Measurements from ENCODE around the gene EDIL3.
"Not testable (repeated sequence)": the region's sequence is repeated elsewhere in the genome, so short reads cannot be mapped to it uniquely, and the experiment has no call there.

EDIL3 gene

DNA sequence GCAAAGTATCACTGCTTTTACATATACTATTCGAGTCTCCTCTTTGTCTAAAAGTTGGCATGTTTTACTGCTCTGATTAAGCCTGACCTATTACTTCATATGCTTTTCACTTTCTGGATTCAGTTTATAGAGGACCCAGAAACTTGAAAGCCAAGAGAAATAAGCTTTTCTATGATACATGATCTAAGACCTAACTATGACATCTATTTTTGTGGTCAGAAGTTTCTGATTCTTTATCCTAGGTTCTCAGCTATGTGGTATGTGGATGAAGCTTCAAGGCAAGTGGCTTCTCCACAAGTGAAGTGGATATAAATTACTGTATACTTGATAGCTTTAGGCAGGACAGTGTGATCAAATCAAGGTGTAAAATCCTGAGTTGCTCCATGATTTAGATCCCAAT, 6.3 kb downstream of the EDIL3 start:
- peak; percentile 39 for DNase-seq

DNA sequence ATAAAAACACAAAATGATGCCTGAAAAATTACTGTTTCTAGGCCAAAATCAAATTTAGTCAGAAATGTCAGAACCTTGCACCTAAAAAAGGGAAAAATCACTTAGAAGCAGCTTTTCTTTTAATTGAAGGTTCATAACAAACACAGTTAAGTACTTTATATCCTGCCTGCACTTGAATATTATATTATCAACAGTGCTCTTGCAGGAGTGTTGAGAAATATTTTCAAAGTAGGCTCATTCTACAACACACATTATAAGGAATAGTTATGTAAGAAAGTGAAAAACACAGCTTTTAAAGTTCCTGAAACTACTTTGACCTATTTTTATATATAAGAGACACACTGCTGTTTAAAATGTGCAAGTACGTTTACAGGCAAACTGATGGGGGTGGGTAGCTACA, 8.3 kb downstream of the EDIL3 start:
- DNase-seq = no peak

DNA sequence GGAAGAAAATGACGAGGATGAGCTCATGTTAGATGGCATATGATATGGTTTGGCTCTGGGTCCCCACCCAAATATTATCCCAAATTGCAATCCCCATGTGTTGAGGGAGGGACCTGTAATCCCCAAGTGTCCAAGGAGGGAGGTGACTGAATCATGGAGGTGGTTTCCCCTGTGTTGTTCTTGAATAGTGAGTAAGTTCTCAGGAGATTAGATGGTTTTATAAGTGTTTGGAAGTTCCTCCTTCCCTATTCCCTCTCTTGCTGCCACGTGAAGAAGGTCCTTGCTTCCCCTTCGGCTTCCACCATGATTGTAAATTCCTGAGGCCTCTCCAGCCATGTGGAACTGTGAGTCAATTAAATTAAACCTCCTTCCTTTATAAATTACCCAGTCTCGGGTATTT, 10.1 kb downstream of the EDIL3 start:
- no peak for DNase-seq

DNA sequence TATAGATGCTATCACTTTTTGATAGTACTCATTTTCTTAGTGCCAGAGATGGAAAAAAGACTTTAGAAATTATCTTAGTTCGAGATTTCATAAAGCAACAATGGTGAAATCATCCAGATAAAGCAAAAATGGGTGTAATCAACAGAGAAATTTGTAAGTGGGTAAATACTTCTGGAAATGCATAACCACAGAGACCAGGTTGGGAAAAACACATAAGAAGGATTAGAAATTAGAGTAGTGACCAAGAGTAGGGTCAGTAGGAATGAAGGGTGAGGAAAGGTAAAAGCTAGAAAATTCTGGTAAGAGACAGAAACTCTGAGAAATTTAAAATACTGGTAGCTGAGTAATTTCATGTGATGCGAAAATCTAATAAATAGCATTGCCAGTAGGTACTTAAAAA, 11.2 kb downstream of the EDIL3 start:
- no peak for DNase-seq

DNA sequence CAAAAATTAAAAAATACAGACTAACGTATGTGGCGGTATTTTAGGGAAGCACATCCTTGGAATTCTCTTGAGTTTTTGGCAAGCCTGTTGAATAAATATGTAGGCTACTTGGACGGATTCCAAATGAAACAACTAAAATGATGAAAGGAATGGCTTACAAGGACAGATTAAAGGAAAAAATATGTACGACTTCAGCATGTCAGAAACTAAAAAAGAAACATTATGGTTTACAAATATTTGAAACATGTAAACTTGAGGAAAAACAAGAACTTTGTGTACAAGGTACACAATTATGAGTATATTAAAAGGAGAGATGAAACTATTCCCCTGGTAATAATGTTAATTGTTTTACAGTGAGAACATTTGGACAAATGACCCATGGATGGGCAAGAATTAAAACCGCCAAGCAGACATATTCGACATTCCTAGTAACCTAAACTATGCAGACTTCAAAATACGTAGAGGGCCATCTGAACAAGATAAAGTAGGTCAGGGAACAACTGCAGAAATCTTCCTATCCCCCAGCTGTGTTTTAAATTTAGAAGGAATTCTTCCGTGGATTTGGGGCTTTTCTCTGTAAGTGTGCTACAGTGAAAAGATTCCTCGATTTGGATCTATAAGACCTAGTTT, 12.5 kb downstream of the EDIL3 start:
- peak; percentile 40 for DNase-seq

DNA sequence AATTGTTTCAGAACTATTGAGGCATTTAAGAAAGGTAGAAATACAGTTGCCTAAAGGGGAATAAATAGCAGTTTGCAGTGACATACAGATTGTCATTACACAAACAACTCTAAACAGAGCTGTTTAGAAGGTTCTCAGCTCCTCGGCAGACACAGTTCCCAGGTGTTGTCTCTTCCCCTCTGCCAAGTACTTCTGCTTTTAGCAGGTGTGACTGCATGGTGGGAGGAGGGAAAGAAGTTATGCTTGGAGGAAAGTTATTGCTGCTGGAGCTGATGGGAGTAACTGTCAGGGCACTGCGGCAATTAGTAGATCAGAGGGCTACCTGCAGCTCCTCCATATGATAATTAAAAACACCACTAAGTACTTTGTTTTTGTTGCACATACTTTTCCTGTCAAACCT, 14.5 kb downstream of the EDIL3 start:
- no peak for DNase-seq

DNA sequence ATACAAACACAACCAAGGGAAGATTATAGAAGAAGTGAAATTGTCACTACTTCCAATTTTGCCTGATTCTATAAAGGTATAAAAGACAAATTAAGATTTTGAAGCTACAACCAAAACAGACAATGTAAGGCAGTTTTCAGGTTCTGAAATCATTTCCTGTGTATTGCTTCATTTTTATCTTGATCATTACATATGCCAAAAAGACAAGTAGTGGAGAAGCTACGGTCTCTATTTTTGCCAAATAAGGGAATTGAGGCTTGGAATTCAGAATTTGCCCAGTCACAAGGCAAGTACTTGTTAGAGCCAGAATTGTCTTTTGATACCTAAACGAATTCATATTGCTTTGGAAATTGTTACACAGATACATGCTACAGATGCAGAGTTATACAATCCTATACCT, 20.6 kb downstream of the EDIL3 start:
- no peak for DNase-seq

DNA sequence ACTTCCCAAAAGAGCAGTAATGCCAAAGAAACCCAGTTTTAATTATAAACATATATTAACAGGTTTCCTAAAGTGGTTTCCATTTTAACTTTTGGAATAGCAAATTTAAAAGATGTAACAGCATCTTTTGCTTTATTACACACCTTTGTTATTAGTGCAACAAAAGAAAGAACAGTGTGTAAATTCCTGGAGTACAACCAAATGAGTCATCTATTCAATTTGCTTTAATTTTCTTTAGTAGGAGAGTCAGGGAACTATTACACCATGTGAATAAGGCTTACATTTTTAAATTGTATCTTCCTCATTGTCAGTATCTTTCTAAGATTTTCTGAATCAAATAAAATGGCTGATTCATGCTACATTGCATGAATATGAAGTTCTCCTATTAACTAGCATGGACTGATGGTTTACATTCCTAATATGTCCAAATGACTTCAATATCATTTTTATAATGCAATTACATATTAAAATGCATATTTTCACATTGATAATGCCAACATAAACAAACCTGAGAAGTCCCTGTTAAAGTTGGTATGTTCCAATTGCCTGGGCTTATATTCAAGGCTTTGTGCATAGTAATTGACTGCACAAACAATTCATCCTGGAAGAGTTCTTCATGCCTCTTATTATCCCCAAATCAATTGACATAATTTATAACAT, 22.5 kb downstream of the EDIL3 start:
- no peak for DNase-seq

DNA sequence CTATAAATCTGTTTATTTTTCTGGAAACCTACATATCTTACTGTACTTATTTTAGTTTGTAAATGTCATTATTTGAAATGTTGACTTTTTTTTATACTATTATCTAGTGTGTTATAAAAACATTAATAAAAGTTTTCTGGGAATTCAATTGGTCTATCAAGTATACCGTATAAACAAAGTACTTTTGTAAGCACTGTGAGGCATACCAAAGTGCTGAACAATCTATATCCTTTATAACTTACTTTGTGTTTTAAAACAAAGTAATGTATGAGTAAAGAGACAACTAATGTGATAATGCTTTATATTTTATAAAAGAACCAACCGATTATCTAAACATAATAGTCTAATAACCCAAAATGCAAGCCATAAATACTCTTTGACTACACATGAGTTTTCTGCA, 23.1 kb downstream of the EDIL3 start:
- no peak for DNase-seq

DNA sequence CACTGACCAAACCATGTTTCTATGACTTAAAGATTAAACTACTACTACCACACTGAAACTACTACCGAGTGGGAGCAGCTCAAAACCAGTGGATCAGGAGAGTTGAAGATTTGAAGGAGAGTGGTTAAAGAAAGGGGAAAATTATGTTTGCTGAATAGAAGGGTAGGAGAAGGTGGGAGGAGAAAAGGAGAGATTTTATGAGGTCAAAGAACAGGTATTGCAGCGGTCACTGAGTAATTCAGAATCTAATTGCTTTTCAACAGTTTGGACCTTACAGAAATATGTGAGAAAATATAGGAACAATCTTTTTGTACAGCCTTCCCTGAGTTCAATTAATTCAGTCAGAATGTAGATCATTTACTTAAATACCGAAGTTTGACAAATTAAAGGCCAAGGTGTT, 24.6 kb downstream of the EDIL3 start:
- no peak for DNase-seq

DNA sequence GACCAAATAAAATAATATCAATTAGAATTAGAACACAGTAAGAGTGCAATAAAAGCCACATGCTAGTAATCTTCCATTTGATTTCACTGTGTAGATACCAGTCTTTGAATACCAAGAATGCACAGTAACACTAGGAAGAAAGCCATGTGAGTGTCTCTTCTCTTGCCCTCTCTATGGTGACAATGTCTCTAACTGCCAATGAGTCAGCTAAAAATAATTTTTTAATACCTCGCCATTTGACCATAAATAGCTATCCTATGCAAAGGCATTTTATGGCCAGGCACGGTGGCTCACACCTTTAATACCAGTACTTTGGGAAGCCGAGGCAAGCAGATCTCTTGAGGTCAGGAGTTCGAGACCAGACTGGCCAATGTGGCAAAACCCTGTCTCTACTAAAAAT, 30.6 kb downstream of the EDIL3 start:
- no peak for DNase-seq

DNA sequence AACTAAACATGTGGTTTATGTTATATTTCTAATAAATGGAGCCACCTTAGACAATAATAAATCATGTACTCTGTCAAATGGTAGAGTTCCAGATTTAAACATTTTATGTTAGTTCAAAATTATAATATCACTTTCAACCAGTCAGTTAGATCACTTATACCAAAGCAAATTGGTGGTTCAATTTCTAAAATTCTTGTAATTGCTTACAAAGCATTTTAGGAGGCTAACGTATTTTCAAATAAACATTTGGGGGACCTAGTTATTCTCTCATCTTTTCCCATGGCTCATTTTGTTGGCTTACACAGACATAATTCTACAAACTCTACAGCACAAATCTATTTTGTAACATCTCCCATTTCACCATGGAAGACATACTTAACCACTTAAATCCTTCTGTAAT, 39.9 kb downstream of the EDIL3 start:
- DNase-seq = no peak

DNA sequence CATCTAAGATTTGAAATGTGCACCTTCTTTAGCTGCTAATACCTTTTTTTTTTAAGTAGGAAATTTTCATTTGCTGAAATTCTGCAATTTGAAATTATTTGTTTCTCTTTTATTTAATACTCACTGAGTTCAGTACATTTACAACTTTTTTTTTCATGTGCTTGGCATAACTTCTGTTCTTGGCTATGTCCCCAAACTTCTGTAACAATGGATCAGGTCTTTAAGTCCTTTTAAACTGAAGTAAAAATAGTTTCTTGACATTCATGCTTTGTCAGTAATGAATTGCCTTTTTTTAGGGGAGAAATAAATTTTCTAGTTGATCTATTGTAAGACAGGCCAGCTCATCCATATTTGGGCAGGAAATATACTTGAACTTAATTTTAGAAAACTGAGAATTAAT, 41.5 kb downstream of the EDIL3 start:
- DNase-seq = no peak

DNA sequence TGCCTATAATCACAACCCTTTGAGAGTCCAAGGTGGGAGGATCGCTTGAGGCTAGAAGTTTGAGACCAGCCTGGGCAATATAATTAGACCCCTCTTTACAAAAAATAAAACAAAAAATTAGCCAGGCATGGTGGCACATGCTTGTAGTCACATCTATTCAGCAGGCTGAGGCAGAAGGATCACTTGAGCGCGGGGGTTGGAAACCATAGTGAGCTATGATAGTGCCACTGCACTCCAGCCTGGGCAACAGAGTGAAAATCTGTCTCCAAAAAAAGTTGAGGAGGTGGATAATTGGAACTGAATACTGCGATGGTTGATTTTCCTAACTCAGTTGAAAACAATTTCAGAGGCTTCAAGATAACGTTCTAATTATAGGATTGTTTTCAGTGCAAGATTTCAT, 52.6 kb downstream of the EDIL3 start:
- DNase-seq = no peak

DNA sequence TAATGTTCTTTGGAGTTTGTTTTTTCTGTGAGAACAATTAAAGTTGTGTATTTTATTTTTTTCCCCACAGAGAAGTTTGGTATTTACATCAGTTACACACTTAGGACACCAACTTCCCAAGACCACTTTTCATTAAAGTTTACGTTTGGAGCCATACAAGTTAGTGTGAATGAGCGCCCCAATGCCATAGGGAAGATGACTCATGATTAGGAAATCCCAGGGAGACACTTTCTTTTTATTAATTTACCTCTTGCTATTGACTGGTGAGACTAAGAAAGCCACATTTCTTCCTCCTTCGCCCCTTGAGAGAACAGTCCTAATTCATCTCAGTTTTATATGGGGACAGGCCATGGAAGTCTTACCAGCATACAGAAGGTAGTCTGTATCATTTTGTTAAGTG, 57.1 kb downstream of the EDIL3 start:
- no peak for DNase-seq

DNA sequence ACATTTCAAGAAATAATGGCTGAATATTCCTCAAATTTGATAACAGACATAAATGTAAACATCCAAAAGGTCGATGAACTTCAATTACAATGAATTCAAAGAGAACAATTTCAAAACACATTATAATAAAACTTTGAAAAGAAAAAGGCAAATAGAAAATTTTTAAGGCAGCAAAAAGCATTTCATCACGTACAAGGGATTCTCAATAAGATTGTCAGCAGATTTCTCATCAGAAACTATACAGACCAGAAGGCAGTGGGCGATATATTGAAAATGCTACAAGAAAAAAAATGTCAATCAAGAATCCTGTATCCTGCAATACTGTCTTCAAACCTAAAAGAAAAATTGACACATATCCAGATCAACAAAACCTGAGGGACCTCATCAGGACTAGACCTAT, 62.0 kb downstream of the EDIL3 start:
- DNase-seq = no peak

DNA sequence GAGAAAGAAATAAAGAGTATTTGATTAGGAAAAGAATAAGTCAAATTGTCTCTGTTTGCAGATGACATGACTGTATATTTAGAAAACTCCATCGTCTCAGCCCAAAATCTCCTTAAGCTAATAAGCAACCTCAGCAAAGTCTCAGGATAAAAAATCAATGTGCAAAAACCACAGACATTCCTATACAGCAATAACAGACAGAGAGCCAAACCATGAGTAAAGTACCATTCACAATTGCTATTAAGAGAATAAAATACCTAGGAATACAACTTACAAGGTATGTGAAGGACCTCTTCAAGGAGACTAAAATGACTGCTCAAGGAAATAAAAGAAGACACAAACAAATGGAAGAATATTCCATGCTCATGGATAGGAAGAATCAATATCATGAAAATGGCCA, 66.9 kb downstream of the EDIL3 start:
- DNase-seq = not testable (repeated sequence)

DNA sequence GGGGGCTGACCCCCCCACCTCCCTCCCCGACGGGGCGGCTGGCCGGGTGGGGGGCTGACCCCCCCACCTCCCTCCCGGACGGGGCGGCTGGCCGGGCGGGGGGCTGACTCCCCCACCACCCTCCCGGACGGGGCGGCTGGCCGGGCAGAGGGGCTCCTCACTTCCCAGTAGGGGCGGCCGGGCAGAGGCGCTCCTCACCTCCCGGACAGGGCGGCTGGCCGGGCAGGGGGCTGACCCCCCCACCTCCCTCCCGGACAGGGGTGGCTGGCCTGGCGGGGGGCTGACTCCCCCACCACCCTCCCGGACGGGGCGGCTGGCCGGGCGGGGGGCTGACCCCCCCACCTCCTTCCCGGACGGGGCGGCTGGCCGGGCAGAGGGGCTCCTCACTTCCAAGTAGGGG, 72.4 kb downstream of the EDIL3 start:
- DNase-seq = not testable (repeated sequence)

DNA sequence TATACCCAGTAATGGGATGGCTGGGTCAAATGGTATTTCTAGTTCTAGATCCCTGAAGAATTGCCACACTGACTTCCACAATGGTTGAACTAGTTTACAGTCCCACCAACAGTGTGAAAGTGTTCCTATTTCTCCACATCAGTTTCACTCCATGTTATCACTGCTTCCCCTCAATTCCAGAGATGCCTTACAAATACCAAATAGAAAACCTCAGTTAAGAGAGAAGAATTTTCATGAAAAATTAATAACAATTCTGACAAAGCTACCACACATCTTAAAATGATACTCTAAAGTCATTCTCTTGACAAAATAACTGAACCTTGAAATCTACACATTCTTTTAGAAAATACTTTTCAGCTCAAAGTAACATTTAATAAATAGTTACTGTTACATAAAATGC, 74.8 kb downstream of the EDIL3 start:
- not testable (repeated sequence) for DNase-seq

DNA sequence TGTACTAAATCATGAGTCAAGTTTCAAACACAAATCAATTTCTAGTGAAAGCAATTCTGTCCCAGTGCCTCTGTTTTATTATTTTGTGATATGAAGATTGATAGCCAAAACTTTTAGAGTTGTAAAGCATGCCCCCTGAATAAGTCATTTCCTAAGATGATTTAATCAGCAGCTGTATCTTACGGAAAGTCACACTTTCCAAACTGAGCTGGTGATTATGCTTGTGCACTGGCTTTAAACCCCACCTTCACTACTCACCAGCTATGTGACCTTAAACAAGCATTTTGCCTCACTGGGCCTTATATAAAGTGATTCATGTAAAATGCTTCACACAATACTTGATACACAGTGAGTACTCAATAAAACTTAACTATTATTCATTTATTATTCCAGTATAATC, 78.1 kb downstream of the EDIL3 start:
- DNase-seq = no peak

DNA sequence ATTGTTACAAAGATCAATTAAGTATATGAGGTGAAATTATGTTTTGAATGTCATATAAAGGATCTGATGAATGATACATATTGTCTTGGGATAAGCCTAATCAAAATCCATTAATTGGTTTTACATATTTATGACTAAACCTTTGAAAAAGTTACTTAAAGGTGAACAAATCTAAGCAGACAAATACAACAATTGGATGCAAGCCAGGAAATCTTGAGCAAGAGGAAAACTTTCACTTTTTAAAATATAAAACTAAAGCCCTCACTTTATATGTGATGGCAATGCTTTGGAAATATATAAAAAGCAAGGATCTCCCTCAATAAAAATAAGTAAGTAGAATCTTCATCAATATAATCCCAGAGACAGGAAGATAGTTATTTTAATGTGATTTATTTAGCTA, 80.1 kb downstream of the EDIL3 start:
- no peak for DNase-seq

DNA sequence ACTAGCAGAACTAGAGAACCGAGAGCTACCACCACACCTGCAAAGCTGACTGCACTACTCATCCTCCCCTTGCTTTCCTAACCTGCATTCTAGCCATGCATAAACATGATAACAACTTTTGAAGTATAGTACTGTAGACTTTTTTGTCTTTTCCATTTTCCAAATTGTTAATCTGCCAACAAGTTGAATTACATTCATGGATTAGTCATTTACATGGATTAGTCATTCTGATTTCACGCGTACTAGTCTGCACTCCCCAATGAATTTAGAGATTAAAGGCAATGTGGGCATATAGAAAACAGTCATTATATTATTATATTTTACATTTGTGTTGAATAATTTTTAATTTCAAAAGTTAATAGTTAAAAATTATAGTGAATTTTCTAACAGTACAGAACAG, 81.4 kb downstream of the EDIL3 start:
- DNase-seq = no peak

DNA sequence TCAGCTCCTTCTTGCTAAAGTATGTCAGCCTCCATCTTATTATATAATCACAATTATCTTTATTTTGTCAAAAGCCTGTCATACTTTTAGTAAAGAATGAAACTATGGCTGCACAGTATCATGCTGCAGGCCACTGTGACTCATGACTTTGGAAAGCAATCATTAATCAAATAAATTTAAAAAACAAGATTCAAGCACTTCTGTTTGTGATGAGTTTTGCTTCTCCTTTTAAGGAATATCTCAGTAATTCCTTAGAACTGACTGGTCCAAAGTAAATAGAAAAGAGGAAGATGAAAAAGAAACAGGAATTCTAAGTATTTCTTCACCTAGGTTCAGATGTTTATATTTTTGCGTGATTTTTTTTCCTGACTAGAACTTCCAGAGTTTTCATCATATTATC, 83.1 kb downstream of the EDIL3 start:
- peak; percentile 36 for DNase-seq

DNA sequence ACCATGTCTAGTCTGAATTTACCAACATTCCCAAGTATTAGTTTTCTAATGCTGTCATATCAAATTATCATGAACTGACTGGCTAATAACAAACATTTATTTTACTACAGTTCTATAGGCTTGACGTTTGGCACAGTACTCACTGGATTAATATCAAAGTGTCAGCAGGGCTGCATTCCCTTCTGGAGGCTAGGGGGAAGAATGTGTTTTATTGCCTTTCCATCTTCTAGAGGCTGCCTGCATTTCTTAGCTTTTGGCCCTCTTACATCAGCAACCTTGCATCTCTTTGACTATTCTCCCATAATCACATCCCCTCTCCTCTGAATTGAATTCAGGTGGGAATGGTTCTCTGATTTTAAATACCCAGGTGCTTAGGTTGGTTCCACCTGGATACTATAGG, 84.7 kb downstream of the EDIL3 start:
- DNase-seq = no peak

DNA sequence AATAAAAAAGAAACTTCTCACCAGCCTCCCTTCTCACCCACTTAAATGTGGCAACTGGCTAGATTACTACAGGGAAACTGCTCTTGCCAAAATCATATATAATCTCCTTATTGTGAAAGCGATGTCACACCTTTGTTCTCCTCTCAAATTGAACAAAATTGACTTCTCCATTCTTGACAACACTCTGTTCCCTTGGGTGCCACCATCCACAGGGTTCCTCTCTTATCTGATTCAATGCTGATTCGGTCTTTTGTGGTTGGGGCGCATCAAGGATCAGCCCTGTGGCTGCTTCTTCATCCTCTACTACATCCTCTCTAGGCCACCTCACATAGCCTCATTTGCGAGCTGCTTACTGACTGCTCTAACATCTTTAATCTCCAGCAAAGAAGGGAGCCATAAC, 86.1 kb downstream of the EDIL3 start:
- no peak for DNase-seq
